Measurements from ENCODE around the gene GBE1.

GRCh38 chr3:81568378-81568777, 193.1 kb downstream of the GBE1 start:
- TF ChIP-seq CTCF (IDR thresholded peaks at IDR 0.05; ENCODE audit: low read depth, low read length) (no peak), EZH2phosphoT487 (IDR thresholded peaks at IDR 0.05; ENCODE audit: low read depth) (no peak)
